Right ventricle myocardium inferior (tissue), 1 donor: ENCODE measurements around the gene SNX19. TPM values are rescaled to one million over a fixed set of nuclear protein-coding genes. Genes with fewer than 3 reads are reported as not detected.
"Not testable (repeated sequence)": the region's sequence is repeated elsewhere in the genome, so short reads cannot be mapped to it uniquely, and the experiment has no call there.

Experiments
- ATAC-seq: fragments of 200-7000 bp; cut with Tn5 transposase; one replicate; pipeline ENCODE4 v1.9.1; 2020; ENCODE audit warnings: mild to moderate bottlenecking, moderate library complexity
- DNase-seq: peaks from one replicate; pipeline ENCODE4 v3.0.0; 2021; ENCODE audit errors: missing footprints
- intact Hi-C: fragments of 100-400 bp; cut with DNase I; formaldehyde crosslinking; loops from one replicate; pipeline ENCODE4 v1.11.0; 2022
- long read RNA-seq: library from polyadenylated mRNA; unstranded; transcript quantifications from one replicate; pipeline ENCODE4 v2.0.0, GENCODE V29; 2021
- total RNA-seq: library from RNA; stranded (reverse); fragmentation: NEBNext Ultra II Directional; extraction: Animal tissue kit (Norgen Biotek cat#: 25700); gene quantifications from one replicate; pipeline ENCODE4 v1.2.1, GENCODE V29; 2021
- donor health status: DM: no; HTN: yes; CAD: no; lungs with severe emphysema.

The SNX19 gene, protein sequence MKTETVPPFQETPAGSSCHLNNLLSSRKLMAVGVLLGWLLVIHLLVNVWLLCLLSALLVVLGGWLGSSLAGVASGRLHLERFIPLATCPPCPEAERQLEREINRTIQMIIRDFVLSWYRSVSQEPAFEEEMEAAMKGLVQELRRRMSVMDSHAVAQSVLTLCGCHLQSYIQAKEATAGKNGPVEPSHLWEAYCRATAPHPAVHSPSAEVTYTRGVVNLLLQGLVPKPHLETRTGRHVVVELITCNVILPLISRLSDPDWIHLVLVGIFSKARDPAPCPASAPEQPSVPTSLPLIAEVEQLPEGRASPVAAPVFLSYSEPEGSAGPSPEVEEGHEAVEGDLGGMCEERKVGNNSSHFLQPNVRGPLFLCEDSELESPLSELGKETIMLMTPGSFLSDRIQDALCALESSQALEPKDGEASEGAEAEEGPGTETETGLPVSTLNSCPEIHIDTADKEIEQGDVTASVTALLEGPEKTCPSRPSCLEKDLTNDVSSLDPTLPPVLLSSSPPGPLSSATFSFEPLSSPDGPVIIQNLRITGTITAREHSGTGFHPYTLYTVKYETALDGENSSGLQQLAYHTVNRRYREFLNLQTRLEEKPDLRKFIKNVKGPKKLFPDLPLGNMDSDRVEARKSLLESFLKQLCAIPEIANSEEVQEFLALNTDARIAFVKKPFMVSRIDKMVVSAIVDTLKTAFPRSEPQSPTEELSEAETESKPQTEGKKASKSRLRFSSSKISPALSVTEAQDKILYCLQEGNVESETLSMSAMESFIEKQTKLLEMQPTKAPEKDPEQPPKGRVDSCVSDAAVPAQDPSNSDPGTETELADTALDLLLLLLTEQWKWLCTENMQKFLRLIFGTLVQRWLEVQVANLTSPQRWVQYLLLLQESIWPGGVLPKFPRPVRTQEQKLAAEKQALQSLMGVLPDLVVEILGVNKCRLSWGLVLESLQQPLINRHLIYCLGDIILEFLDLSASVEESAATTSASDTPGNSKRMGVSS
- total RNA-seq: 54.9 TPM
- long read RNA-seq, full-length matches to known transcripts: 7 of 23 reads
- long read RNA-seq, partial matches to known transcripts: 11 of 23 reads
- long read RNA-seq, other reads (novel, unspliced or antisense): 5 of 23 reads

DNA sequence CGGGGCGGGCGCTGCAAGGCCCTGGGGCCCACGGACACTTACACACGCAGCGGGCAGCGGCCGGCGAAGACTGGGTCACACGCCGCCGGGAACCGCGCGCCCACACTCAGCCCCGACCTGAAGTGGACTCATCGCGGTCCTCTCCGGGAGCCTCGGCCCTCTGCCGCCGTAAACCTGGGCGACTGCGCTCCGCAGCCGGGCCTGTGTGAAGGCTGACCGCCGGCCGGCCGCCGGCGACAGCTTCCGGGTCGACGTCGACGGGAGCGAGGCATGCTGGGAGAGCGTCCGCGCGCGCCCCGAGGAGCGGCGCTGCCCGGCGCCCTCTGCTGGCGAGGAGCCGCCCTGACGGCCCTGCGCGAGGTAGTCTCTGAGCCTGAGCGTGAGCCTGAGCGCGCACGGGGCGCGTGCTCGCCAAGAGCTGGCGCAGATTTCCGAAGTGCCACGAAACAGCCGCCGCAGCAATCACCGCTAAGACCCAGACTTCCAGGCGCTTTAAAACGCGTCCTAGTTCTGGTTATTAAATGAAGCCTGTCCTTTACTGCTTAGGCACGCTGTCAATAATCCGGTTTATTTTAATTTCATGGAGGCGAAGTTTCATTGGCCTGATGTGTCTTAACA is at the start of gene SNX19:
Gene SNX19 (minus strand): TSS at position 242 of the 618 bp plus-strand sequence. CDS start 540 bp downstream, outside the sequence.
- DNase-seq (peak; percentile 96), ATAC-seq (peak; percentile 100)
- intact Hi-C loops: loop anchor here (10.0 kb wide), 1 partner anchor 602 kb away; the partner anchor contains the start of gene ZBTB44

DNA sequence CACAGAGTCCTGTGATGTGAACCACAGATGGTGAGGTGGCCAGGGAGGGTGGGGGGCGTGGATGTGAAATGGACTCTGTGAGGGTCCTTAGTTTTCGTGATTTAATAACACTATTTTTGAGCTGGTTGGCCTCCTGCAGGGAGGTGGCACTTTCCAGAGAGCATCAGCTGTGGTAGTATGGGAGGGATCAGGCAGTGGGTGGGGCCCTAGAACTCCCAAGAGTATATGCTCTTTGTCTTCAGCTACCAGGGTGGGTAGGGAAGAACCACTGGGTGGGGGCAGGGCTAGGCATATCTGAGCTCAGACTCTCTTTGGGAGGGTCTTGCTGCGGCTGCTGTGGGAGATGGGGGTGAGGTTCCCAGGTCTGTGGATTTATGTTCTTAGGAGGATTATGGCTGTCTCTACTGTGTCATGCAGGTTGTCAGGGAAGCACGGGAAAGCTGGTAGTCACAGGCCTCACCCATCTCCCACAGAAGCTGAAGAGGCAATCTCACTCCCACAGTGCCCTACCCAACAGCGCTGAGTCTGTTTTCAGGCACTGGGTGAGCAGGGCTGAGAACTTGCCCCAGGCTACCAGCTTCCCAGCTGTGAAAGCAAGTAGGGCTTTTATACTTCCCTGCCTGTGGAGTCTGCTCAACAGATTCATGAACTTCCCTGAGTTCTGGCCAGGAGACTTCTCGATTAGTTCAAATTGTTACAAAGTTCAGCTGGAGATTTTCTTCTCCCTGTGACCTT is 47.9 kb upstream of the SNX19 start:
- DNase-seq: no peak
- intact Hi-C loops: no loop called here
- ATAC-seq: no peak

DNA sequence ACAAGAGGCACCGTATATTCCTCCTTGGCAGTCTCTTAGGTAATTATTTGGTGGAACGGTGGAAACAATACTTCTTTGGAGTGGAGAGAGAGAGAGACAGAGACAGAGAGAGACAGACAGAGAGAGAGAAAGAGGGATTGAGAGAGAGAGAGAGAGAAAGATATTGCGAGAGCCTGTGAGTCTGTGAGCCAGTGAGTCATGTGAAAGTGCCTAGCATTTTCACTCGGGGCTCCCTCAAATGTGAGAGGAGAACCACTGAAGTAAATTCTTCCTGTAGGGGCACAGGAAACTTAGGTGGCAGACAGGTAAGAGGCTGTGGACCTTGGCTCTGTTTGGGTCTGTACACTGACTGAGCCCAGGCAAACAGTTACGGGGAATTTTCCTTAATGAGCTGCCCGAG is 31.6 kb upstream of the SNX19 start:
- DNase-seq (no peak), ATAC-seq (no peak)
- intact Hi-C loops: no loop called here

DNA sequence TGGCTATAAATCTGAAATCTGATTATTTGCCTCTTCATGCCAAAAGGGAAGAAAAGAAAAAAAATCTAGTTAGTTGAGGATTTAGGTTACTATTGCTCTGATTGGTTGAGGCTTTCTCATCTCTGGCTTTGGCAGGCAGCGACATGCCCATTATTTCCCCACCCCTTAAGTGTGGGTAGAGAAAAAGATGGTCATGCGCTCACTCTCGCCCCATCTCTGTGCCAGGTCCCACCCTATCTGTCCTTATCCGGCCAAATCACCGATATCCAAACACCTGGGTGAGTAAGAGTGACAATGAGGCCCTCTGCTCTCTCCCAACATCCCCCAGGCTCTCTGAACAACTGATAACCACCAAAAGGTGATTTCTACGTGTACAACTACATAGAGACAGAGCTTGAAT is 31.2 kb upstream of the SNX19 start:
- DNase-seq: no peak
- ATAC-seq: no peak
- intact Hi-C loops: no loop called here

DNA sequence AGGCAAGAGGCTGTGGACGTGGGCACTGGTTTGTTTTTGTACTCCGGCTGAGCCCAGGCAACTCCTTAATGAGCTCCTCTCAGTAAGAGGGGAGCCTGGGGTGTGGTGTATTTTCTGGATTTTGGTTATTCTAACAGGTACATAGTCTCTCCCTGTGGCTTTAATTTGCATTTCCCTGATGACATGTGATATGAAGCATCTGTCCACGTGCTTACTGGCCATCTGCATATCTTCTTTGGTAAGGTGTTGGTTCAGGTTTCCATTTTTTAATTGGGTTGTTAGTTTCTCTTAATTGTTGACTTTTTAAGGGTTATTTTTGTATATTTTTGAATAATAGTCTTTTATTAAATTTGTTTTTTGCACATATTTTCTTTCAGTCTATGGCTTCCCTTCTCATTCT is 30.8 kb upstream of the SNX19 start:
- DNase-seq (no peak), ATAC-seq (no peak)
- intact Hi-C loops: no loop called here

DNA sequence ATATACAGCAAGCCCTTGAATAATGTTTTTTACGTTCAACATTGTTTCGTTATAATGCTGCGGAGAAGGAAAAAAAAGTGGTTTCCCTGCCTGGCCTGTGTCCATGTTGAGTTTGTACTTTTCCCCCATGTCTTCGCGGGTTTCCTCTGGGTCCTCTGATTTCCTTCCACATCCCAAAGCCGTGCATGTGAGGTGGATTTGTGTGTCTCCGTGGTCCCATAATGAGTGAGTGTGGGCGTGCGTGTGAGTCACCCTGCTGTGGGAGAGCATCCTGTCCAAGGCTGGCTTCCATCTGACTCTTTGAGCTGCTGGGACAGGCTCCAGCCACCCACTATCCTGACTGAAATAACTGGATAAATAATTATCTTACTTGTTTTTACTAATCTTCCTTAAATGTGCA is 29.6 kb upstream of the SNX19 start:
- peak; percentile 78 for ATAC-seq
- intact Hi-C loops: no loop called here
- DNase-seq: no peak

DNA sequence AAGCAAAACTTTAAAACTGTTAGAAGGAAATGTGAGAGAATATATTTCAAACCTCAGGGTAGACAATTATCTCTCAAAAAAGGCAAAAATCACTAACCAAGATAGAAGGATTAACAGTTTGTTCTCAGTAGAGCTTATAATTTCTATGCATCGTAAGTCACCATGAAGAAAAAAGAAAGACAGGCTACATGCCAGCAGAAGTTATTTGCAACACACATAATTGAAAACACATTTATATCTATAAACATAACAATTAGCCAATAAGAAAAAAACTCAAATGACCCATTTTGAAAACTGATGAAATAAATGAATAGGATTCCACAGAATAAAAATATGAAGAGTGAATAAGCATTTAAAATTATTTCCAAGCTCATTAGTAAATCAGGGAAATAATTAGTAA is 24.4 kb upstream of the SNX19 start:
- ATAC-seq (no peak), DNase-seq (no peak)
- intact Hi-C loops: no loop called here

DNA sequence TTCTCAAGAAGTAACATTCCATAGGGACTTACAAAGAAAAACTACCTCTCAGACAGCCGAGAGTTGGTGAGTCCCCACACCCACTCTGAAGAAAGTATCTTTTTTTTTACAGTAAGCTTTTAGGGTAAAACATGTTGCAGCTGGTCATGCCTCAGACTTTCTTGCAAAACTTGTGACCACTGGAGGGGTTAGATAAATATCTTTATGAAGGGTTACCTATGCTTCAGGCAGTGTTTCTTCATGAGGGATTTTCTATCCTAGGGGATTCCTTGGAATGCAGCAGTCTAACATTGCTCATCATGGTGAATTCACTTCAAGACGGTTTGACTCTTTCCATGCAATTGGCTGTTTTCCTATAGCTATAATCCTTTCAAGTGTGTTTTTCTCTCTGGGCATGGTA is 20.8 kb upstream of the SNX19 start:
- ATAC-seq: no peak
- intact Hi-C loops: no loop called here

DNA sequence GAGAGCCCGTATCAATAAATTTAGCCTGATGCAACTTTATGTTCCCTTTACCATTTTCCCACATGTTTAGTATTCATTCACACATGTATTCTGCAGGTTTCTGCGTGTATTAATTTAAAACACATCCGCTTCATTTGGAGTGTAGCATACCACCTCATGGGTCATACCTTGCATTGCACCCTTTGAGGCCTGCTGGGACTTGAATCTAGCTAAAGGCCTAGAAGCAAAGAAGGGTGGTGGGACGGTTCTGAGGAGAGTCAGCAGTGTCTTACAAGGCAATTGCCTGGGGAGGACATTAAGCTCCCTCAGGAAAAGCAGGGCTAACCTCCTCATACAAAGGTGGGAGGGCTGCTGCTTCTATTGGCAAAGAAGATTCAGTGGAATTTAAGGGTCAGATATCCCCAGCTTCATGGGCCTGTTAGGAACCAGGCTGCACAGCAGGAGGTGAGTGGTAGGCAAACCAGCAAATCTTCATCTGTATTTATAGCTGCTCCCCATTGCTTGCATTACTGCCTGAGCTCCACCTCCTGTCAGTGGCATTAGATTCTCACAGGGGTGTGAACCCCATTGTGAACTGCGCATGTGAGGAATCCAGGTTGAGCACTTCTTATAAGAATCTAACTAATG is 15.9 kb upstream of the SNX19 start:
- ATAC-seq: no peak

More for the DNA sequence above, 20.8 kb upstream of the SNX19 start:
- no peak for DNase-seq

DNA sequence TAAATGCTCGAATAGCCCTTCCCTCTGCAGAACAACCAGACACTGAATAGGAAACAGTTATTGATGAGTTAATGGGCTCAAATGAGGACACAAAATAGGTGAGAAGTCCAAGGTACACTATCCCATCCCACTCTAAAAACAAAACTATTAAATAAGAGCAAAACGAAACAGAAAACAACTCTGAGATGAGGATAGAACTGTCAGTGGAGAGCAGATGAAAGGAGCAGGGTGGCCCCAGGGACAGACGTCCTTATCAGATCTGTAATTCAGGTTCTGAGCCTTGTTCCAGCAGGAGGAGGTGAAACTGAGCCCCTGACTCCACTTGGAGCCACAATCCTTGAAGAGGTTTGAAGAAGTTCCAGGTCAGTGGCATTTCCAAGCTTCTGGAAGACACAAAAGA is 8.5 kb upstream of the SNX19 start:
- intact Hi-C loops: no loop called here
- DNase-seq: no peak
- ATAC-seq: no peak

More for the DNA sequence above, 15.9 kb upstream of the SNX19 start:
- intact Hi-C loops: no loop called here
- no peak for DNase-seq

DNA sequence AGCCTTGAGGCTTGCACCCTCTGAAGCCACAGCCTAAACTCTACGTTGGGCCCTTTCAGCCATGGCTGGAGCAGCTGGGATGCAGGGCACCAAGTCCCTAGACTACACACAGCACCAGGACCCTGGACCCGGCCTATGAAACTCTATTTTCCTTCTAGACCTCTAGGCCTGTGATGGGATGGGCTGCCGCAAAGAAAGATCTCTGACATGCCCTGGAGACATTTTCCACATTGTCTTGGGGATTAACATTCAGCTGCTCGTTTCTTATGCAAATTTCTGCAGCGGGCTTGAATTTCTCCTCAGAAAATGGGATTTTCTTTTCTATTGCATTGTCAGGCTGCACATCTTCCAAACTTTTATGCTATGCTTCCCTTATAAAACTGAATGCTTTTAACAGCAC is 4.3 kb upstream of the SNX19 start:
- intact Hi-C loops, ATAC-seq, DNase-seq: not testable (repeated sequence)

DNA sequence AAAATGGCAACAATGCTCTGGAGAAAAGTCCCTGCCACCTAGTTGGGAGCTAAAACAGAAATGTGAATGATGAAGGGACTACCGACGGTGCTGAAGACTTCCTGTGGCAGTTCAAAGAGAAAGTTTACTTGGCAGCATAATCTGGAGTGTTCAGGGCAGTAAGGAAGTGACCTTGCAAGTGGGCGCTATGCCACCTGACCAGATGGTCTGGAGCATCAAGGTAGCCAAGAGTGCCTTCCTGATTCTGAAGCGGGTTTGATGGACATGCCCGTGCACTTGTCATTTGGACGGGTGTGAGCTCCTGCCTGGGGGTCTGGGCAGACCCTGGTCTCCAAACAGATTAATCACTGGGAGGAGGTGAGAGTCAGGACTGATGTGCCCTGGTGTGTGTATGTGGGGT is 1.8 kb upstream of the SNX19 start:
- ATAC-seq: no peak
- intact Hi-C loops: loop anchor here (10.0 kb wide), 1 partner anchor 603 kb away; the partner anchor contains the start of gene ZBTB44

DNA sequence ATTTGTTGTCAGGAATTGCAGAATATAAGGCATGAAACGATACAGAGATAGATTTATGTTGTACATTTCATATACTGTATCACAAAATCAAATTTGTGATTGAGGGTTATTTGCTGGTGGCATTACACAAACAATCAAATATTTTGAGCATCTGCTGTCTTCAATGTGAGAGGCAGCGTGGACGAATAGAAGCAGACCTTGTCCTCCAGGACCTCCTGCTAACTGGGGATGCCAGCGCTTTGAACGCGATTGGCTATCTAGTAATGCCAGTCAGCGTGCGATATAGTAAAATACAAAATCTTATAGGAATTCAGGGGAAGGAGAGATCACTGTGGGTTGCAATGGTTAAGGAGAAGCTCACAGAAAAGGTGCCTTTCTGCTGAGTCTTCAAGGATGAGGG is 631 bp upstream of the SNX19 start:
- no peak for ATAC-seq
- intact Hi-C loops: loop anchor here (10.0 kb wide), 1 partner anchor 602 kb away; the partner anchor contains the start of gene ZBTB44
- DNase-seq: no peak

More for the DNA sequence above, 1.8 kb upstream of the SNX19 start:
- DNase-seq: no peak

DNA sequence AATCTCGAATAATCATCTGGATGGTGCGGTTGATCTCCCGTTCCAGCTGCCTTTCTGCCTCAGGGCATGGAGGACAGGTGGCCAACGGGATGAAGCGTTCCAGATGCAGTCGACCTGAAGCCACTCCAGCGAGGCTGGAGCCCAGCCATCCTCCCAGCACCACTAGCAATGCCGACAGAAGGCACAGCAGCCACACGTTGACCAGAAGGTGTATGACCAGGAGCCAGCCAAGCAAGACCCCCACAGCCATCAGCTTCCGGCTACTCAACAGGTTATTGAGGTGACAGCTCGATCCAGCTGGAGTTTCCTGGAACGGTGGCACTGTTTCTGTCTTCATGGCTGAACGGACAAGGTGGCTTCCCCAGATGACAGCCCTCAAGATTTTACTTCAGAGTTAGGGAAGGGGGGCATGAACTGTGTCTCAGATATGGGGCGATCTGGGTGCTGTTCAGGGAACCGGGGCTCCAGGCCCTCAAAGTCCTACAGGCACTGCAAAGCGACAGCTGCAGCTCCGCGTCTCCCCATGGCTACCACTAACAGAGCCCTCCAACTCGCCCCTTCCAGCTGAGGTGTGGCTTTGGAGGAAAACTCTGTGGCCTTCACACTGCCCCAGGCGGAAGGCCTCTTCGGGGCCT is 559 bp downstream of the SNX19 start:
- intact Hi-C loops: loop anchor here (10.0 kb wide), 1 partner anchor 601 kb away; the partner anchor contains the start of gene ZBTB44
- DNase-seq (no peak), ATAC-seq (no peak)

DNA sequence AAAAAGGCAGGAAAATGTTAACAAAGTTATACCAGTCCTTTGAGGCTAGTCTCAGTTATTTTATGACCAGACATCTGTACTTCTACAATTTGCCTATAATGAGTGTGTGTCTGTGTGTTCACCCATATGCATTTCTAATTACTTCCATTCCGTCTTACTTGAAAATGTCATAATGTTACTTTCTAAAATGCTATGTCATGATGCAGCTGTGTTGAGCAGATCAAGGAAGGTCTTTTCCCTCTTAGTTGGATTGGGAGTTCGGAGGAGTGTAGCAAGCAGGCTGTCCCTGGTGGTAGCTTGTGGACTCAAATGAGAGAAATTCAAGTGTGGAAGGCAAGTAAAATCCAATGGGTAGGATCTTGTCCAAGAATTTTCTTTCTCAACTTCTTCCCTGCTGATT is 3.0 kb downstream of the SNX19 start:
- DNase-seq (no peak), ATAC-seq (no peak)
- intact Hi-C loops: loop anchor here (10.0 kb wide), 1 partner anchor 598 kb away; the partner anchor contains the start of gene ZBTB44

DNA sequence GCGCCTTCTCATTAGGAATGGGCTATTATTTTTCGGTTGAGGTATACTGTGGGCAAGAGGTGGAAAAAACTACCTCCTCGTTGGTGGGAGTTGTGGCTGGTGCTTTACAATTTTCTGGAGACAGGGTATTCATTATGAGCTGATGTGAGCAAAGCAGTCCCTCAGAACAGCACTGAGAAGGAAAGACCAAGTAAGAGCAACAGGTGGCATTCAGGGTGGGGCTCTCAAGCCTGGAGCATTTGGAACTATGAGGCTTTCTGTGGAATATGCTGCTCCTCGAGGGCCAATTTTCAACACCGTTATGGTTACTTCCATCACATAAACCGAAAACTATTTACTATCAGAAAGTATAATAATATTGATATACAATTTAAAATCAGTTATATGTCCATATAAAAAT is 3.7 kb downstream of the SNX19 start:
- ATAC-seq: no peak
- intact Hi-C loops: loop anchor here (10.0 kb wide), 1 partner anchor 598 kb away; the partner anchor contains the start of gene ZBTB44
- no peak for DNase-seq

DNA sequence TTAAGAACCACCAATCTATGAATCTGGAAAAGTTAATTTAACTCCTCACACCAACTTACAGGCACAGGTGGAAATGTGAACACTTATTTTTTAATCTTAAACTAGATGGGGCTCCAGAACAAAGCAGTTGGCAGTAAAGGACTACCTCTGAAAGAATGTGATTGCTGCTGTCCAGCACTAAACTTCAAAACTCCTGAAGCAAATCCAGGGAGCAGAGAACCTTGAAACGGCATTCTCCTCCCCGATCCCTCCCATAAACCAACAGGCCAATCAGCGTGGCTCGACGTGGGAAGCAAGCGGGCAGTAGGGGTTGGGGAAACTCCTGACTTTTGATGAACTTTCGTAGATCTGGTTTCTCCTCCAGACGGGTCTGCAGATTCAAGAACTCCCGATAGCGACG is 5.0 kb downstream of the SNX19 start:
- DNase-seq (no peak), ATAC-seq (no peak)
- intact Hi-C loops: loop anchor here (10.0 kb wide), 1 partner anchor 597 kb away; the partner anchor contains the start of gene ZBTB44
